Measurements from ENCODE around the gene ZNF823.
"Not testable (repeated sequence)": the region's sequence is repeated elsewhere in the genome, so short reads cannot be mapped to it uniquely, and the experiment has no call there.

Gene ZNF823

GRCh38 chr19:11676661-11677600 is 61.8 kb downstream of the ZNF823 start:
- not testable (repeated sequence) for DNase-seq

- DNase-seq: no peak
Measured at GRCh38 chr19:11675569-11675968, 63.2 kb downstream of the ZNF823 start.

- DNase-seq: no peak
Measured at GRCh38 chr19:11674067-11674492, 64.7 kb downstream of the ZNF823 start.

GRCh38 chr19:11673608-11674041 is 65.1 kb downstream of the ZNF823 start:
- DNase-seq: peak; percentile 69
